HG03432 (cell line): ENCODE measurements around the gene SNX30.
A peak's percentile ranks its signal among the peaks of the same experiment; 100 is the strongest.

Experiments
- ATAC-seq: cut with Tn5 transposase; IDR thresholded peaks from one replicate; pipeline ENCODE4 v1.9.1; 2021; ENCODE audit warnings: mild to moderate bottlenecking, moderate library complexity; ENCODE audit not compliant: unreplicated experiment

The SNX30 gene

DNA sequence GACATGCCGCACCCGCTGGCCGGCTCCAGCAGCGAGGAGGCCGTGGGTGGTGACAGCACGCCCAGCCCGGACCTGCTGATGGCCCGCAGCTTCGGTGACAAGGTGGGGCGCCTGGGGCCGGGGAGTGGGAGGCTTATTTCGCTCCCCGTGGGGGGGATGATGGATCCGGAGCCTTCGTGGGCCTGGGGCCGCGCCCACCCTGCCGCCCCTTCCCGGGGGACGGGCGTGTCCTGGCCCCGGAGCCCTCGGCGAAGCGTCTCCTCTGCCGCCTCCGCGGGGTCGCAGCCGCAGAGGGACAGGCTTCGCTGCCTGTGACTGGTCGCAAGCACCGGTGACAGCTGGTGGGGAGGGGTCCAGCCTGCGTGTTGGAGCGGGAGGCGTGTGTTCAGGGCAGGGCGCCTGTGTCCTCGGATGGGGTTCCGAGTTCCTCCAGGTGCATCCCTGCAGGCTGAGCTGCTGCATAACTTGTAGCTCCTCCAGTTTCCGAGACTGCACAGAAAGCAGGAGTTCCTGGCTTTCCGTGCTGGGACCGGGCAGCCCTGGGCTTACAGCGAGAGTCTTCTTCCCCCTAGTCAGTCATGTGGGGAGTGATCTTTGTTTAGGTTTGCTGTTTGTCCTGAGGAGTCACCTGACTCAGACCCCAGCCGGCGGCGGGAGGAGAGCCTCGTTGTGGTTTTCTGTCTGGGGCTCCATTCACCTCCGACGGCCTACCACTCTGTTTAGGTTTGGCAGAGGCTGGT, 666 bp downstream of the SNX30 start:
- peak; percentile 39 for ATAC-seq

DNA sequence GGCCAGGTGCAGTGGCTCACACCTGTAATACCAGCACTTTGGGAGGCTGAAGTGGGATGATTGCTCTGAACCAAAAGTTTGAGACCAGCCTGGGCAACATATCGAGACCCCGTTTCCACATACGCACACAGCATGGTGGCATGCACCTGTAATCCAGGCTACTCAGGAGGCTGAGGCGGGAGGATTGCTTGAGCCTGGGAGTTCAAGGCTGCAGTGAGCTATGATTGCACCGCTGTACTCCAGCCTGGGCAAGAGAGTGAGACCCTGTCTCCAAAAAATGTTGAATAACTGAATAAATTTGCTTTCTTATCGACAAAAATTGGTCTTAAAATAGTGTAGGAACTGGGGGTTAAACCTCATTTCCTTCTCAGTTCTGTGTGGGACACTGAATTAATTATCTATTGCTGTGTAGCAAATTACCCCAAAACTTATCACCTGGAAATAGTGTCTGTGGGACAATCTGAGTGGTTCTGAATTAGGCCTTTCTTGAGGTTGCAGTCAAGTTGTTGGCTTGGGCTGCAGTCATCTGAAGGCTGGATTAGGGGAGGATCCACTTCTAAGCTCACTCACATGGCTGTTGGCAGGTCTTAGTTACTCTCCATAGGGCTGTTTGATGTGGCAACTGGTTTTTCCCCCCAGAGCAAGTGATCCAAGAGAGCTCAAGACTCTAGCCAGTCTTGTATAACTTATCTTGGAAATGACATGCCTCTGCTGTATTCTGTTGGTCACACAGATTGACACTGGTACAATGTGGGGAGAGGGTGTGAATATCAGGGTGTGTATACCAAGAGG, 2.0 kb downstream of the SNX30 start:
- no peak for ATAC-seq

DNA sequence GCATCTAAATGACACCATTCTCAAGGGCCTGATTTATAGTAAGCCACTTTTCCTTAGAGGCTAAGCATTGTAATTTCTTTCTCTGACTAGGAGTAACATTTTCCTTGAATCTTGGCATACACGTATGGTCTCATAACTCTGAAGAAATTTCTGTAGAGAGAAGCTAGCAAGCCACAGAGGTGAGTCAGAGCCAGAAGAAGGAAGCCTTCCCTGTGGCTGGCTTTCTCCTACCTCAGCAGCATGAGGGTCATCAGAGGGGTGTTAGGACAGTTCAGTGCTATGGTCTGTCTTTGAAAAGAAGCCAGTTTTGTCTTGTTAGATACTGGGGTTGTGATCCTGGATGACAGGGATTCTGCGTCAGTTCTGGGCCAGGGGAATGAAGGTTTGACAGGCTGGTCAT, 3.2 kb downstream of the SNX30 start:
- ATAC-seq, result no peak

DNA sequence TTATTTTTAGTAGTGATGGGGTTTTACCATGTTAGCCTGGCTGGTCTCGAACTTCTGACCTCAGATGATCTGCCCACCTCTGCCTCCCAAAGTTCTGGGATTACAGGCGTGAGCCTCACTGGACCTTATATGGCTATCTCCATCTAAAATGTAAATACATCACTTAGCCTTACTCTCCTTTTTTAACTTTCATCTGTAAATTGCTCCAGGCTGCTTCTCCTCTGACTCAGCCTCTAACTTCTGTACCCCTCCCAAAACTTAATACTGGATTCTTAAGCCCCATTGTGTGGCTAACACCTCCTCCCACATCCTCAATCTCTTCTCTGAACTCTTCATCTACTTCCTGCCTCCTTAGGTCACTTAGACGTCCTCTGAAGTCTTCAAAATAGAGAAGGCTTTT, 4.0 kb downstream of the SNX30 start:
- ATAC-seq, result no peak

DNA sequence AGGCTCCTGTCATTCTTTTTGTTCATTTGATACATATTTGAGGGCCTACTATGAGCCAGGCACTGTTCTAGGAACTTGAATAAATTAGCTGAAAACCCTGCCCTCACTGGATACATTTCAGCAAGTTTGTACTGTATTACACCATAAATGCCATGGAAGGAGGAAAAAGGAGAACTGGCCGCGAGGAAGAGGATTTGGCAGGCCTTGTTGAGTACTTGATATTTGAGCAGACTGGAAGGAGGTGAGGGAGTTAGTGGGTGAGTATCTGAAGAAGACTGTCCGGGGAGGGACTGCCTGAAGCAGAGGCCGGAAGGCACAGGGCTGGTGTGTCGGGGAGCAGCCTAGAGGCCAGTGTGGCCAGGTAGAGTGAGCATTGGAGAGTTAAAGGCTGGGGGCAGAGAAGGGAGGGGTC, 4.5 kb downstream of the SNX30 start:
- no peak for ATAC-seq

DNA sequence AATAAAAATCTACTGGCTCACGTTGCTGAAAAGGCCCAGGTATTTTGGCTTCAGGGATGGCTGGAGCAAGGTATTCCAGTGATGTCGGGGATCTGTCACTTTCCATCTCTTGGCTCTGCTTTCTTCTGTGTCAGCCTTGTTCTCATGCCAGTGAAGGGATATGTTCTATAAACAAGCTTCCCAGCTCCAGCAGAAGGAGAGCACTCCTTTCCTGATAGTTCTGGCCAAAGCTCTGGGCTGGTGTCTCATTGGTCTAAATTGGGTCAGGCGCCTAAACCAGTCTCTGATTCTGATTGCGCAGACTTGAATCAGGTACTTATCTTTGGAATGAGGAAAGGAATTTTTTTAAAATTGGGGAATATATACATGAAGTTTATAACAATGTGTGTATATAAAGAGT, 5.1 kb downstream of the SNX30 start:
- no peak for ATAC-seq

DNA sequence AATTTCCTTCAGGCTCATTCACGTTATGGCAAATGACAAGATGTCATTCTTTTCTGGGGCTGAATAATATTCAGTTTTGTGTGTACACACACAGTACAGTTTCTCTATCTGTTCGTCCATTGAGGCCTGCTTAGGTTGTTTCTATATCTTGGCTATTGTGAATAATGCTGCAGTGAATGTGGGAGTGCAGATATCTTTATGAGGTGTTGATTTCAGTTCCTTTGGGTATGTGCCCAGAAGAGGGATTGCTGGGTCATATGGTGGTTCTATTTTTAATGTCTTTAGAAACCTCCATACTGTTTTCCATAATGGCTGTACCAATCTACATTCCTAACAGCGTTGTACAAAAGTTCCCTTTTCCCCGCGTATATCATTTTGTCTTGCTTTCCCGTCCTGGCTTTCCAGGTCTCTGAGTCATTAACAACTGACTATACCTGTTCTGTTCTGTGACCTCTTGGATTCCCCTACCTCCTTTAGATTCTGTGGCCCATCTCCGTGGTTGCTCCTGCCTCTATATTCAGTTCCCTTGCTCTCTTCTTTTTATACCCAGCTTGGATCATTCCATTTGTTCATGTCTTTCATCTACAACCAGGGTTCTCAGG, 6.8 kb downstream of the SNX30 start:
- no peak for ATAC-seq

DNA sequence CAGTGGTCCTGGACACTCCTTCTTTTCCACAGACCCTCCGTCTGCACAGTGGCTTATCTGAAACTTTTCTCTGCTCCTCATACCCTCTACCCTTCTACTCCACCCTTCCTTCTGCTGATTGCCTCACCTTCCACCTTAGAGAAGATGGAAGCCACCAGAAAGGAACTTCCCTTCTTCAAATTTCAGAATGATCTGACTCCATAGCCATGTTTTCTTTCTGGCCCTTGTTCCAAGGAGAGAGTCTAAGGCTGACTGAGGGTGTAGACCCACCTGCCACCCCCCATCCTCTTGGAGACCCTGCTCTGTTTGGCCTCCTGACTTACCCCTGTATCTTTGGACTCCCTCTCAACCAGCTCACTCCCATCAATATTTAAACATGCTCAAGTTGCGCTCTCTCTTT, 7.4 kb downstream of the SNX30 start:
- no peak for ATAC-seq

DNA sequence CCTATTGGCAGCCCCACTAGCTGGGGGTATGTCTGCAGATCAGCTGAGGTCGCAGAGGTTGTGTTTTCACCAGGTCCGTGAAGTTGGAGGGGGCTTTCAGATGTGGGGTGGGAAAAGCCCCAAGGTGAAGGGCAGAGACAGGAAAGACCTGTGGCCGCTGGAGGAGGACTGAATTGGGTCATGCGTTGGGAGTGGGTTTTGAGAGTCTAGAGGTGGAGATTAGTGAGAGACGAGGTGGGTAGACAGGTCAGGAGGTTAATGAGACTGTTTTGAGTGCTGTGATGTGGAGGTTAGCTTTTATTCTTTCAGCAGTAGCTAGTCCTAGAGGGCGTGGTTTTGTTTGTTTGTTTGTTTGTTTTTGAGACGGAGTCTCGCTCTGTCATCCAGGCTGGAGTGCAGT, 10.3 kb downstream of the SNX30 start:
- no peak for ATAC-seq

DNA sequence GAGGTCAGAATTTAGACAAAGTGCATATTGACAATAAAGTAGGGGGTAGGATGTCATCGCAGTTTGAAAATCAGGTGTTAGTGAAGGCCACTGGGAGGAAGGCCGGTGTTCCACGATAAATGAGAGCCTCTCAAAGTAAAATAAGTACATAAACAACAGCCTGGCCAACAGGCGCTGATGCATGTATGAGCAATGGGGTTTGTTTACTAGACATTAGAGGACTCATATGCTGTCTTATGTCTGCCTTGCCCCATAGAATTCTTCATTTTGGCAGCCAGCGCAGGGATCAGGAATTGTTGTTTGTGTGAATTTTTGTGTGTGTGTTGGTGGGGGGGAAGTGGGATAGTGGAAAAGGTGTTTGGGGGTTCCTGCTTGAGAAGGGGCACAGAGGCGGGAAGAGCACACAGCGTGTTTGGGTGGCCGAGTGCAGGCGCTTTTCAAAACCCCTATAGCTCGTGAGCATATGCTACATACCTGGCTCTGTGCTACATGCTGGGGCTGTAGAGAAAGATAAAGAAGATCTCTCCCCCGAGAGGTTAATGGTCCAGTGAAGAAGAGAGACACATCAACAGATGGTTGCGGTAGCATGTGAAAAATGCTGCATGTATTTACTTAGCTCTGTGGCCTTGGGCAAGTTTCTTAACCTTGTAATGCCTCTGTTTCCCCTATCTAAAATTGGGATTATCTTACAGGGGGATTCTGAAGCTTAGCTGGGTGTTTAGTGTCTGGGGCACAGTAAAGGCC, 11.5 kb downstream of the SNX30 start:
- ATAC-seq, result no peak

DNA sequence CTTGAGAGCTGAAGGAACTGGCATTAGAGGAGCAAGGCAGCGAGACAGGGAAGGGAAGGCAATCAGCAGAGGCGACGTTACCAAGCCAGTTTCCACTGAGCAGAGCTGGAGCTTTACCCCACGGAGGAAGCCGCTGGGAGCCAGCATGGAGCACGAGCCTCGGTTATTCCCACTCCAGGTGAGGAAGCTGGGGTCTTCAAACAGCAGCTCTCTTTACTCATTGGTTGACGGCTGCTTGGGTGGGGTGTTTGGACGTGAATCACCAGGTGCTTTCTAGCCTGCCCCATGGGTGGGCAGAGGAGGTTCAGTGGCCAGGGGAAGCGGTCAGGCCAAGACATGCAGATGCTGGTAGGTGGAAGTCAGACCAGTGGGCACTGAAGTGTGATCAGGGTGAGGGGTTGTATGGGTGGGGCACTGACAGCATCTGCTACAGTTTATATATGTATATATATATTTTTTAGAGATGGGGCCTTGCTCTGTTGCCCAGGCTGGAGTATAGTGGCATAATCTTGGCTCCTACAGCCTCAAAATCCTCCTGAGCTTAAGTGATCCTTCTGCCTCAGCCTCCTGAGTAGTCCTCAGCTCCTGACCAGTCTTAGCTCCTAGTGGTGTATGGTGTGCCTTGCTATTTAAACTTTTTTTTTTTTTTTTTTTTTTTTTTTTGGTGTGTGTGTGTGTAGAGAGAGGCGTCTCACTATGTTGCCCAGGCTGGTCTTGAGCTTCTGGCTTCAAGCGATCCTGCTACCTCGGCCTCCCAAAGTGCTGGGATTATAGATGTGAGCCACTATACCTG, 12.4 kb downstream of the SNX30 start:
- ATAC-seq, result no peak

DNA sequence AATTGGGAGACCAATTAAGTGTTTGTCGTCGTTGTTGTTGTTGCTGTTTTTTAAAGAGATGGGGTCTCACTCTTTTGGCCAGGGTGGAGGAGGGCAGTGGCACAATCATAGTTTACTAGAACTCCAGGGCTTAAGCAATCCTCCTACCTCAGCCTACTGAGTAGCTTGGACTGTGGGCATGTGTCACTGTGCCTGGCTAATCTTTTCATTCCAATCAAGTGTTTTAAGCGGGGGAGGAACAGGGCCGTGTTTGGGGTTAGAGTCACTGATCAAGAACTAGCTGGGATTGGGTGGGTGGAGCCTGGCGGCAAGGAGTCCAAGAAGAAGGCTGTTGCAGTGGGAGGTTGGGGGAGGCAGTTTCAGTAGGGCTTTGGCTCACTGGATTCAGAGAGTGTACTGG, 13.8 kb downstream of the SNX30 start:
- no peak for ATAC-seq

DNA sequence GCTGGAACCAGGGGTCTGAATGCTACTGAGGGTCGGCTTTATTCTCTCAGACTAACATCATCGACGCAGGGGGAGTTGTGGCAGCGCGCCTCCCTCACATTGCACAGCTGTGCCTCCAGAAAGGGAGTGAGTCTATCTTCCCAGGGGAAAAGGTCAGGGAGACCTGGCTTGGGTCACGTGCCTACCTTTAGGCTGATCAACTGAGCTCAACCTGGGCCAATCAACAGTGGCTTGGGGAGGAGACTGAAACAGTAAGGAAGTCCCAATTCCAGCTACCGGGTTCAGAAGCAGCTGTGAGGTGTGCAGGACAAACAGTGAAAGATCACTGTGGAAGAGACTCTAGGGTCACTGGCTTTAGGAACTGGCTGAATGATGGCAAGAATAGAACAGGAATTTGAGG, 14.3 kb downstream of the SNX30 start:
- no peak for ATAC-seq

DNA sequence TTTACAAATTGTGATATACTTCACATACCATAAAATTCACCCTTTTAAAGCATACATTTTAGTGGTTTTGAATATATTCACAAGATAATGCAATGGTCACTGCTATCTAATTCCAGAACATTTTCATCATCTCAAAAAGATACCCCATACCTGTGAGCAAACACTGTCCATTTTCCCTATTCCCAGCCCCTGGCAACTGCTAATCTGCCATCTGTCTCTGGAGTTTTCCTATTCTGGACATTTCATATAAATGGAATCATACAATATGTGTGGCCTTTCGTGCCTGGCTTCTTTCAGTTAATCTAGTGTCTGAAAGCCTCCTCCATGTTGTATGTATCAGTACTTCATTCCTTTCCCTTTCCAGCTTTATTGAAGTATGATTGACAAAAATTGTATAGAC, 14.7 kb downstream of the SNX30 start:
- ATAC-seq, result no peak

DNA sequence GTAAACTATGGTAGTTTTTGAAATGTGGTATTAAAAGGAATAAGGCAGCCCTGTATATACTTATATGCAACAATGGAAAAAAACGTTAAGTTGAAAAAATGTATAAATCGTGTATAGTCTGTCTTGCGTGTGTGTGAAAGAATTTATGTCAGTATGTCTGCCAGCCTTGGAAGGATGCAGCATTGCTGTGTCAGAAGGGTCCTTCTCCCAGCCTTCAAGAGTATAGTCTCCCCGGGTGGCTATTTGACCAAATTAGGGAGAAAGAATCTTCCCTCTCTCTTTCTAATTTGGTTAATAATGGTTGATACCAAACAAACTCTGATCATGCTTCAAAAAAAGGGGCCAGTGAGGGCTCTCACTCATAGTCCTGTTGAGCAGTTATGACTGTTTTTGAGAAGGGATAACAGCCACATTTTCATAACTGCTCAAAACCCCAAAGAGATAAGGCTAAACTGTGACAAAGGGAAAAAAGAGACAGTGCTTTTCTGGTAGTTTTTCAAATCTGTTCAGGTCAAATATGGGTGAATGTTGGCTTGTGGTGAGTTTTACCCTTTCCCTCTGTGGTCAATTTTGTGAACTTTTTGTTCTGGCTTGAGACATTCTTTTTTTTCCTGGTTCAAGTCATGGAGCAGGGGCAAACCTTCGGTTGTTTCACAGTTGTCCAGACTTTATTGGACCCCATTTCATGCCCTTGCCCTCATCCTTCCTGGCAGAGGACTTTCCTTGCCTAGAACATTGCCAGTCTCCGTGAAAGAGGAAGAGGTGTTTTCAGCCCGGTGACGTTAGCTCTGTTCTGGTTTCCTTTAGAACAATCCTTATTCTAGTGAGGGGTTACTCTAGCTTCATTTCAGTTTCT, 21.0 kb downstream of the SNX30 start:
- peak; percentile 44 for ATAC-seq

DNA sequence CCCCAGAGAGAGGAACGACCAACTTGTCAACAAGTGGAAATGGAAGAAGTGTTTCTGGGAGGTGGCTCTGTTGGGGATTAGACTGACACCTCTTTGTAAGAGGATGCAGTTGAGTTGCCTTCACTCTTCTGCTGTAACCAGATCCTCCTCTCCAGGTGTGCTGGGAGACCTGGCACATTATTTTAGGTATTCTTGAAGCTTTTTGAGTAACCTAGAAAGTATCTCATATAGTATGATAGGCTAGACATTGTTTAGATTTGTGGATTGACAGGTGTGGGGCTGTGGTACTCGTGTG, 21.6 kb downstream of the SNX30 start:
- ATAC-seq, result no peak

DNA sequence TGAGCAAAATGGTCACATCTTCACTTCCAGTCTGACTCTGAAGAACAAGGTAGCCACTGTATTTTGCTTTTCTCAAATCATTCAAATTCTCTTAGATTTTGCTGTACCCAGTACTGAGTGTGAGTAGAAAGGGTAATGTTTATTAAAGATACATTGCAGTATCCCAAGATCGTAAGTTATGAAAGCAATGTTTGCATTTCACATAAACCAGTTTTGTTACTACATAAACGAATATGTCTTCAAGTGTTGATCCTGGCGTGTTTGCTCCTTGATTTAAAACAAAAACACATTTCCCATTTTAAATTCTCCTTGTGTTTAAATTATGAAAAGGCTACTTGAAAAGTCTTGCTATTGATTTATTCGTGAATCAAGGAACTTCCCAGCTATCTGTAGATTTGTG, 22.0 kb downstream of the SNX30 start:
- no peak for ATAC-seq

DNA sequence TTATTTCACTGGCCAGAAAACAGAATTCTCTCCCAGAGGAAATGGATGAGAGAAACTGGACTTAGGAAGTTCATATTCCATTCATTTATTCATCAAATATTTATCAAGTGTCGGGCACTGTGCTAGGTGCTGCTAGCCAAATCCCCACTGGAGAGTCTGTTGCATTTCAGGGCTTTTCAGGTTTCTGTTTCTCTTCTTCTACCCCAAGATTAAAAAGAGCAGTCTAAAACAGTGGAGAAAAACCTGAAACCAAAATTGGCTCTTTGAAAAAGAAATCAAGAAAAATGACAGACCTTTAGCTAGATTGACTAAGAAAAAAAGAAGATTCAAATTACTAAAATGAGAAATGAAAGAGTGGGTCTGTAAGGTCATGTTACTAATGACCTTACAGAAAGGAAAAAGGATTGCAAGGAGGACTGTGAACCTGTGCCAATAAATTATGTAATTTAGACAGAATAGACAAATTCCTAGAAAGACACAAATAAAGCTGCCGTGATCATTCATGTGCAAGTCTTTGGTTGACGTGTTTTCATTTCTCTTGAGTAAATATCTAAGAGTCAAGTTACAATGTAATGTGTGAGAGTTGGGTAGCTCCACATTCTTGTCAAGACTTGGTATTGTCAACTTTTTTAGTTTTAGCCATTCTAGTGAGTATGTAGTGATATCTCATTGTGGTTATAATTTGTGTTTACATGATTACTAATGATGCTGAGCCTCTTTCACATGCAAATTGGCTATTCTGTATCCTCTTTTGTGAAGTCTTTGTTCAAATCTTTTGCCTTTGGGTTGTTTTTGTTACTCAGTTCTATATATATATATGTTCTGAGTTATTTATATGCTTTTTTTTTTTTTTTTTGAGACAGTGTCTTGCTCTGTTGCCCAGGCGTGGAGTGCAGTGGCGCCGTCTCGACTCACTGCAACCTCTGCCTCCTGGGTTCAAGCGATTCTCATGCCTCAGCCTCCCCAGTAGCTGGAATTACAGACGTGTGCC, 23.7 kb downstream of the SNX30 start:
- ATAC-seq, result peak; percentile 58

DNA sequence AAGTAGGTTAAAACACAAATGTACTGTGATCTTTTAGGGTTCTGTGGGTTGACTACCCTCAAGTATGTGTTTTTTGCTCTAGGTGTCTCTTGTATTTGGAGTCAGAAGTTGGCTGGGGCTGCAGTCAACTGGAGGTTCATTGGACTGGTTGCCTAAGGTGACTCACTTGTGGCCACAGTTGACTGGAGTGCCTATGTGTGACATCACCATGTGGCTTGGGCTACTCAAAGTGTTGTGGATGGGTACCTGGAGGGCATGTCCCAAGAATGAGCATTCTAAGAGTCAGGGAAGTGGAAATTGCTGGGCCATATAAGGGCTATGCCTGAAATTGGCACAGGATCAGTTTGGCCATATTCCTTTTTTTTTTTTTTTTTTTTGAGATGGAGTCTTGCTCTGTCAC, 27.4 kb downstream of the SNX30 start:
- no peak for ATAC-seq
